ENCODE data around the gene BGLAP.

- TF ChIP-seq, protein P1, sequence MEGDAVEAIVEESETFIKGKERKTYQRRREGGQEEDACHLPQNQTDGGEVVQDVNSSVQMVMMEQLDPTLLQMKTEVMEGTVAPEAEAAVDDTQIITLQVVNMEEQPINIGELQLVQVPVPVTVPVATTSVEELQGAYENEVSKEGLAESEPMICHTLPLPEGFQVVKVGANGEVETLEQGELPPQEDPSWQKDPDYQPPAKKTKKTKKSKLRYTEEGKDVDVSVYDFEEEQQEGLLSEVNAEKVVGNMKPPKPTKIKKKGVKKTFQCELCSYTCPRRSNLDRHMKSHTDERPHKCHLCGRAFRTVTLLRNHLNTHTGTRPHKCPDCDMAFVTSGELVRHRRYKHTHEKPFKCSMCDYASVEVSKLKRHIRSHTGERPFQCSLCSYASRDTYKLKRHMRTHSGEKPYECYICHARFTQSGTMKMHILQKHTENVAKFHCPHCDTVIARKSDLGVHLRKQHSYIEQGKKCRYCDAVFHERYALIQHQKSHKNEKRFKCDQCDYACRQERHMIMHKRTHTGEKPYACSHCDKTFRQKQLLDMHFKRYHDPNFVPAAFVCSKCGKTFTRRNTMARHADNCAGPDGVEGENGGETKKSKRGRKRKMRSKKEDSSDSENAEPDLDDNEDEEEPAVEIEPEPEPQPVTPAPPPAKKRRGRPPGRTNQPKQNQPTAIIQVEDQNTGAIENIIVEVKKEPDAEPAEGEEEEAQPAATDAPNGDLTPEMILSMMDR (IDR thresholded peaks at IDR 0.05): no peak
- TF ChIP-seq POLR2A (IDR thresholded peaks at IDR 0.05): no peak
Observed at GRCh38 chr1:156242738-156243137, 754 bp downstream of the BGLAP start.

Data from uterus (tissue), 2 donors.